AG08396 (cell line): ENCODE results near the gene CELF2.
"Not testable (repeated sequence)": the region's sequence is repeated elsewhere in the genome, so short reads cannot be mapped to it uniquely, and the experiment has no call there.

Source experiments
- DNase-seq: peaks from one replicate; pipeline ENCODE4 v3.0.0; 2012; ENCODE audit warnings: low spot score, mixed read lengths

CELF2 gene

DNA sequence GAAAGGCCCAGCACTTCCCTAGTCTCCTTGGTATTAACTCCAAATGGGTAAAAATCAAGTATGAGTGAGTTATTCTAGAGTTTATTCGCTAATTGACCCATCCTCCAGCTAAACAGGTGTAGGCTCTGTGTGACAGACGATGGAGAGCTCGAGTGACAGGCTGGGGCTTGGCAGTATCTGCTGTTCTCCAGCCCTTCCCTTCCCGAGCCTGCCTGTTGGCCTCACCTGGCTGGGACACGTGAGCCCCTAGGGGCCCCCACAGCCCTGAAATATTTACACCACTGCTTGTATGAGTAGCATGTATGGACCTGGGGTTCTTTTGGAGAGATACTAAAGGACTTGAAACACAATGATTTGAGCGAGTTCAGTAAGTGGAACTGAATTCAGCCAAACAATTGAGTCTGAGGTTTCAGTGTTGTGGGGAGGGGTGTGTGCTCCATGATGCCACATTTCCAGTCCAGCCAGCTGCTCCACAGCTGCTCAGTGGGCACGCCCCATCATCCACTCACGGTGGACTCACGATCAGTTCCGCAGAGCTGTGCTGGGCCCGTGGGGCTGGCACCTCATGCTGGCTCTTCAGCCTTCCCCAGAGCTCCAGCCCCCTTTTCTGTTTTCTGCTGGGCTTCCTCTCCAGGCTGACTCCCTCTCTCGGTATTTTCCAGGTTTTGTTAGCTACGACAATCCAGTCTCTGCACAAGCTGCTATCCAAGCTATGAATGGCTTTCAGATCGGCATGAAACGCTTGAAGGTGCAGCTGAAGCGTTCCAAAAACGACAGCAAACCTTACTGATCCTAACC is 310.8 kb downstream of the CELF2 start:
- no peak for DNase-seq

DNA sequence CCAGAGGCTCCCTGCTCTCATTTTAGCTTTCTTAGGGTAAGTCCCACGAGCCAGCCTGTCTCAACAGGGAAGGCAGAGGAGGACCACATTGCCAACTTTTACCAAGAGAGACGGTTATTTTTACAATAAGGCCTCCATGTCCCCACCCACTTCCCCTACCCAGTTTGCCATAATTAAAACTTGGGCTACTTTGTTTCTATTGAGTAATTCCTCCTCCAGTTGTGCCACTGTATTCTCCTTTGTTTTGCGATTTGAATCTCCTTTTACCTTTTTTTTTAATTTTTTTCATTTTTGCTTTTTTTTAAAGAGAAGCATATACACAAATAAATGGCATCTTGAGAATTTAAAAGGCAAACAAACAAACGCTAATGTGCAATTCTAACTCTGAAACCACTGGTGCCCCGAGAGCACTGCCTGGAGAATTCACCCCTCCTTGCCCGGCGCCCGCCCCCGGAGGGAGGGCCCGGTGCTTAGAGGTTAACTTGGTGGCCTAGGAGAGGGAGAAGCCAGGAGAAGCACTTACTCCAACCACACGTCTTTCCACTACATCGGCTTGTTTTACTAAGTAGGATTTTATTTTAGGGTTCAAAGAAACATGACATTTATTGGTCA is 311.5 kb downstream of the CELF2 start:
- no peak for DNase-seq

DNA sequence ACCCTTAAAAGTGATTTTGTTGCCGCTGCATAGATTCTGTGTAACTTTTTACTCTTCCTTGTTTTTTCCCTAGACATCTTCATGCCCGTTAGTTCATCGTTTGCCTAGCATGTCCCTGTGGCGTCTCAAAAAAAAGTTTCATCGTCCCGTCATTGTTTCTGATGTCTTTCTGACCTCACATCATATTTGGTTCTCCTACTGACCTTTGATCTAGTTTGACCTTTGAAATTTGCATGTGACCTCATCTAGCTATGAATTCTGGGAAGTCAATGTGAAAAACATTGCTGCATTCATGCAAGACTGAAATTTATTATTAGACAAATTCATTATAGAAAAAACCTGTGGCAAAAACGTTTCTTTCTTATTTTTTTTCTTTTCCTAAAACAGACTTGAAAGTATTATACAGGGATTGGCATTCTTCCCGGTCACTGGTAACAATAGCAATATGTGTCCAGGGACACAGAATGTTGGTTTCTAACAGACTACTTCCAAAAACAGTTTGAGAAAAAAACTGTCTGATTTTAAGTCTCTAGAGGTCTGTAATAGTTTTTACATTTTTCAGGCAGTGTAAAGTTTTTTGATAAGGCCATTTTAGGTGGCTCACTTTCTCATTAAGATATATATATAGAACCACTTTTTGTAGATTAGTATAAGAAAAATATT is 312.8 kb downstream of the CELF2 start:
- no peak for DNase-seq

DNA sequence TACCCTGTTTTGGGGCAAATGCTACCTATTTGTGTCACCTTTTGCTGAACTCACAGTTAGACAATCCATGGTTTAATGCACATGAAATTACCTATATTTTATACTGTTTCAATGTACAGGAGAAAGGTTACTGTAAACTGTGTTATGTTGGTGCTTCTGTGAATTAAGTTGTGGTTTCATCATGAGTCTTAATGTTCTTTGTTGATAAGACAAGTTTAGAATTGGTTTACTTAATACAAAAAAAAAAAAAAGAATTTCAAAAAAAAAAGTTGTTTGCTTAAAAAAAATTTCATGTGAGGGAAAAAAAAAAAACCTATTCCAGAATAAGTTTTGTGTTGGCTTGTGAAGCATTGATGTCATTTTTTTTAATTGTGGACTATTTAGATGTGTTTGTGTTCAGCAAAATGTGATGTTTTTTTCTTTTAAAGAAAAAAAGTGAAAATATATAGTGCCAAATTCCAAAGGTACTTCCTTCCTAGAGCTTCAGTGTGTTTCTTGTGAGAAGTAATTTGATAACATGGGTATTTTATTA is 313.4 kb downstream of the CELF2 start:
- no peak for DNase-seq

DNA sequence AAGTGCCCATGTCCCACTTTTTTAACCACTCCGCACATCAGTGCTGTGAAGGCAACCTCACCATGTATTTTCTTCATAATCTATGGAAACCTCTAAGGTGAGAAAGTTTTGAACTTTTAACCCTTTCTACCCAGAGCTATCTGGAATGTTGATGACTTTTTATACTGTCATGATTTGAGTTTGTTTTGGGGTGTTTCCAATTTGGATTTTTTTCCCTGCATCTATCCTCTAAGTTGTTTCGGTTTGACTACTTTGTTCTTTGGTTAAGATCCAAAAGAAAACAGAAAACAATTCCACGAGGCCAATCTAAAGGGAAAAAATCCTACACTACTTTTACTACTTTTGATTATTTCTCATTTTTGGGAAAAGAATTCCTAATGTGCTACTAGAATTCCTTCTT is 314.1 kb downstream of the CELF2 start:
- DNase-seq: no peak

DNA sequence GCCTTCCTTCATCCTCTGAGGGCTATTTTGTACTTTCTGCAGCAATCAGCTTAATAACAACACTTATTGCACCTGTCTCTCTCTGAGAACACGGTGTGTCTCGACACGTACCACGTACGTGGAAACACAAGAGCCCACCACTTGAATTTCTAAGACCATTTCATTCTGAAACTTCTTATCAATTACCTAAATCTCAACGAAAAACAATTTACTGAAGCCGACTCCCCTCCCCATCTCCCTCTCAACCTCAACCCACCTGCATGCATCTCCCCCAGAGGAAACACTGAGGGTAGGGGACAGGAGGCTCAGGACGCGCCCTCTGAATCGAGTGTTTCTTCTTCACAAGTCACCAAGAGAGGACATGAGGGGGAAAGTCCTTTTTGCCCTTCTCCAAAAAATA is 315.2 kb downstream of the CELF2 start:
- no peak for DNase-seq

DNA sequence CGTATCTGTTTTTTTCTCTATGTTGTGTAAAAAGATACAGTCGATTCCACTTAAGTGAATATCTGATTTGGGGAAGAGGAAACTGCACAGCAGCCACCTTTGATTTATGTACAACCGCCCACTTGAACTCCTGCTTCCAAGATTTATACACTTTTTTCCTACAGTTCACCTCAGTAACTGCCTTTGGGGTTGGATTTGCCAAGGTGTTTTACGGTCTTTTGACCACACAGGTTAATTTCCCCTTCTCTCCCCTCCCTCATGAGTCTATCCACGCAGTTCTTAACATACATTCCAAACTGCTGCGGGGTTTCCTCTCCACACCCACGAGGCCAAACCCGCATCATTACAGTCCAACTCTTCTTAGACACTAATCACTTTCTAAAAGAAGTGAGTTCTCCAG is 316.8 kb downstream of the CELF2 start:
- DNase-seq: no peak

DNA sequence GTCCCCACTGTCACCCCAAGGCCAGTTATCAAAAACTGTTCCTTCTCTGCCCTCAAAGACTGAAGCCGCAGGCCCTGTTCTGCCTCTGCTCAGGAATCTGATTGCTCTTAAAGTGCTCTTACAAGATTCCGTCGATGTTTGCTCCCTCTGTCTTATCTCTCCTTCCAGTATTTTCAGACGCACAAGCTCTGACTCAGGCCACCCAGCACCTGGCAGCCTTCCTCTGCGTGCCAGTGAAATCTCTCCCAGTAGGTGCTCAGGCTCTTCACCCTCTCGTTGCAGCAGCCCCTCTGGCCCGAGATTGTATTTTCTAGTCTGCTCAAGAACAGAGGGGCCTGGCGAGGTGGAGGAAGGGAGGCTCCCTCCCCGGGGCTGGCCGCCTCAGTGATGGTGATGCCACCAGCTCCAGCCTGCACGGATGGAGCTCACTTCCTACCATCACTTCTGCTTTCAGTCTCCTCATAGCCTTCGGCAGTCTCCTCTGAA is 317.5 kb downstream of the CELF2 start:
- DNase-seq: no peak

DNA sequence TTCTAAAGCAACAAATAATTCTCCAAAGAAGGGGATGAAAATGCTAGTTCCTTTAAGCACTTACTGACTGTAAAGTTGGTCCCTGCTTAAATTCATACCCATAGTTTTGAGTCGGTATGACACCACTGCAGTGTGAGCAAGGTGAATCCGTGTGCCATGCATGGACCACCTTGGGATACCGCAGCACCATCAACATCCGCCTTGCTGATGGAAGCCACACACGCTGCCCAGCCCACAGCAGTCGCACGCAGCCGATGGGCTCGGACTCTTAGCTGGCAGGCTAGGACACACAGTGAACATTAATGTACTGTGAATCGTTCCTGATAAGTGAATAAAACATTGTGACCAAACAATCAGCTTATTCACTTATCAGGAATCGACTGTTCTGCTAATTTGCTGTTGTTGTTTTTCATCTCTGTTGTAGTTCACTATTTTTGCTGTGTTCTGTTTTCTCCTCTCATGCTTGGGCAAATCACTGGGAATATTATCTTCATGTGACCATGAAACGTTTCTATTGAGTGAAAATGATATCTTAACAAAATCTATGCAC is 318.3 kb downstream of the CELF2 start:
- no peak for DNase-seq

DNA sequence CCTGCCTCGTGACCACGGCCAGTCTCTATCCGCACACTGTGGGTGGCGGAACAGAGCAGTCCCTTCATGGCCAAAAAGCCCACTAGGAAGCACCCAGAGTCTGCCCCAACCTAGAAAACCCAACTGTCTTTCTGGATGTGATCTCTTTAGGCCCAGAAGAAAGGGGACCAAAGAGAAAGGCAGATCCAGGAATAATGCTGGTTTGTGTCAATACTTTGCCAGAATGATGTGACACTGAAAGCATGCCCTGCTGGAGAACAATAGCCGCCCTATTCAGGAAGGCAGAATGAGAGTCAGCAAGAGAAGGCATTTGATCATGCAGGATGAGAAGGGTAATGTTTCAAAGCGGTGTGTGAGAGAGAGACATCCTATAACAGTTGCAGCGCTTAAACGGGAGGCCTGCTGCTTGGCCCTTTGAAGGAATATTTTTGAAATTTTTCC is 319.1 kb downstream of the CELF2 start:
- no peak for DNase-seq

DNA sequence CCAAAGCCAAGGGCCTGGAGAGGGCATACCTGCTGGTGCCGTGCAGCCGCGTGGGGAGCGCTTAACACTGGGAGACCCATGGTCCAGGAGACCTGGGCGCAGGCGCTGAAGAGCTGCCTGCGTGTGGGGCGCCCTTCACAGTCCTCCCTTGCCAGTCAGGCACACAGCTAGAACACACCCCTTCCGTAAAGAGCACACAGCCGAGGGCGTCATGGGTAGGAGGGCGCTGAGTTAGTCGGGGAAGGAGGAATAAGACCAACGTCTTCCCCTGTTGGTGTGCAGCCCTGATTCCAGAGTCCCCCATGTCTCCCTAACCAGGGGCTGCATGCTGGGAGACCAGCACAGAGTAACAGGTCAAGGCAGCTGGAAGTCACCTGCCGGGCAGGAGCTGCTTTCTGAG is 319.8 kb downstream of the CELF2 start:
- DNase-seq: no peak

DNA sequence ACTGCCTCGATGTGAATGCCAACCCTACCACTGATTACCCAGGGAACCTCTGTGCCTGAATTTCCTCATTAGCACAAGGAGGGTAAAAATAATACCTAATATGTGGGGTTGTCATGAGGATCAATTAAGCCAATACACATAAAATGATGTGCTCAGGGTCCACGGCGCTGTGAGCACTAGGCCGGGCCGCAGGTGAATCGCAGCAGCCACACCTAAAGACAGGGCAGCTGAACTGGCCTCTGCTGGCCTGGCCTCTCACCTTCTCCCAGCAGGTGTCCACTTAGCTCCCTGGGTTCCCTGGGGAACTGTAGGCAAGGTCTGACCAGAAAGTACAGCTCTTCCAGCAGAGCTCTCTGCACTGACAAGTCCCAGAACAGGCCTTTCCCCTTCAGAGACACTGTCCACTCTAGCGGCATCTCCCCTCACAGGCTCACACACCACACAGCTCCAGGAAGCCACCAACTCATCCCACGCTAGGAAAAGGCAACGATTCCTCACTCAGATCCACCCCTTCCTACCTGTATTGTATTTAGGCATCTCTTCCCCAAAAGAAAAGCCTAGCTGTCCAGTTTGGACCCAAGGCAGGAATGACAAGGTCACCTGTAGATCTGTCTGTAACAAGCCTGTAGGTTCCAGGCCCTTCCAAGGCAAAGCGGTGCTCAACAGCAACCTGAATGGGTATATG is 320.6 kb downstream of the CELF2 start:
- no peak for DNase-seq

DNA sequence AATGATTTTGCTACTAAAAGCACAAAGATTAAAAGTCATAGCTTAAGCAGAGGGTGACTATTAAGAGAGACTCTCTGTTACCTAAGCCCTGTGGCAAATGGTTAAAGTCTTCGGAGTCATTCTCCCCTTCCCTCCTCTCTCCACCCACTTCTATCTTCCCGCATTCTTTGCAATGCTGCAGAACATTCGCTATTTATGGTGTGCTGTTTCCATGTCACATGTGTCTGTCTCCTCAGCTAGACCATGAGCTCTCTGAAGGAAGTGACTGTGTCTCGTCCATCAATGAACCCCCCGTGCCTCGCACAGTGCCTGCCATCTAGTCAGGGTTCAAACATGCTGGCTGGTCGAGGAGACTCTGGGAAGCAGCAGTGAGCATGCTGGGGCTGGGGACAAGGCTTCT is 321.3 kb downstream of the CELF2 start:
- no peak for DNase-seq

DNA sequence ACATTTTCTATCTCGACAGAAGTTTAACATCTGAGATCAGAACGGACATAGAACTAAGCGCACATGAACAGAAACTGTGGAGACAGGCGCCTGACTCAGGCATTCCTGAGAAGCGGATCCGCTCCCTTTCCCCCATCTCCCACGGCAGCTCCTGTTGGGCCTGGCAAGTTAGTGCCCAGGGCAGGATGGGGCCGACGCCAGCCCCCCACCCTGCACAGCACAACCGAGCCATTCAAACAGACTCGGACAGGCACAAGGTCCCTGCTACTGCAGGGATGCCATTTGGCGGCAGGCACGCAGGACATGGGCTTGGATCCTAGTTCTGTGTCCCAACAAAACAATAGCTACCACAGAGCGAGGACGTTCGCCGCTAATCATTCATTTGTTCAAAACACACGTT is 322.0 kb downstream of the CELF2 start:
- DNase-seq: no peak

DNA sequence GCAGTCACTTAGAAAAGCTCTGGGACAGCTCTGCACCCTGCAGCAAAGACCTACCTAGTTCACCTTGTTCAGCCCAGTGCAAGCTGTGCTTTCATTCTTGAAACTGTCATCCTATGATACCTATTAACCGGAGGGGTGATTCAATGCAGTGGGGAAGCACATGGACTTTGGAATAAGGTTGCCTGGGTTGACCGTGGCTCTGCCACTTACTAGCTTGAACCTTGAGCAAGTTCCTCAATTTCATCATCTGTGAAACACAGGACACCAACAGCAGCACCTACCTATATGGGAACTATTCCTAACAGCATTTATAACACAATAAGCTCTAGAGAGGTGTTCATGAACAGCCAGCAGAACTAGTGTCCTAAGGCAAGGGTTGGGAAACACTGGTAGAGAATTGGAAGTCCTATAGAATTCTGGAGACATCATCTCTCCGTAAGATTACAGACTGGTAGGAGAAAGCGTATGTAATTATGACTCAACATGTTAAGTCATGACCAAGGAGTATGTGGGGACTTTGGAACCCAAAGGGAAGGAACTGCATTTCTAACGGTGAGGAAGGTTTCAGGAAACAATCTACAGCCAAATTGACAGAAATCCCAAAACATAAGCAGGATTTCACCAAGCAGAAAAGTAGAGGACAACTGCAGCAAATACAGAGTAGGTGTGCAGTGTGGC is 323.8 kb downstream of the CELF2 start:
- no peak for DNase-seq

DNA sequence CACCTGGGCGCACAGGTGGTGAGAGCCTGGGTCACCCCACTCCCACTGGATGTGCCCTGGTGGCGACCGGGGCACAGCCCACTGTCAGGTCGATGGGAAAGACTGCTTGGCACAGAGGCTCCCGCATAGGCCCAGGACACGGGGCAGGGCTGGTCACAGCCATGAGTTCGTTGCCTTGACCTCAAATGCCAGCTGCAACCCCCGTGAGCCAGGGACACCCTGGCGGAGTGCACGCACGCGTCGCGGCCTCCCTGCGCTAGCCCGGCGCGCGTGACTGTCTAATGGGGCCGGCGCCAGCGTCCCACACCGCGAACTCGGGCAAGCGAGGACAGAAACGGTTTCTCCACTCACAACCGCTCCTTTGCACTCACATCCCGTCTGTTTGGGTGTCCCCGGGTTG is 326.4 kb downstream of the CELF2 start:
- no peak for DNase-seq

DNA sequence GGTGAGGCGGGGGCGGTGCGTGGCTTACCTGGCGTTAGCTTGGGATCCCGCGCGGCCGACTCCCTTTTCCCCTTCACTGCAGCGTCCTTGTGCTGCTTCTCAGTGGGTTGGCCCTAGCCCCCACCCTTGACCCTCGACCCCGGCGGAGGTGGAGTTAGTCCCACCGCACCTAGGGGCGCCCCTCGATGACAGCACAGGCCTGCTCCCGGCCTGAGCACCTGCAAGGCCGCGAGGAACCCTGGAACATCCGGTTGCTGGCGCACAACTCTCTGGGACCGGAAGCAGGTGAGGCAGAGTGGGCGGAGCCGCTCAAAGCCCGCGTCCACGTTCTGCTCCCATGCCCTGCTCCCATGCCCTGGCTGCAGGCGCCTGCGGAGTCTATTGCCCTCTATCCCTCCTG is 326.9 kb downstream of the CELF2 start:
- no peak for DNase-seq

DNA sequence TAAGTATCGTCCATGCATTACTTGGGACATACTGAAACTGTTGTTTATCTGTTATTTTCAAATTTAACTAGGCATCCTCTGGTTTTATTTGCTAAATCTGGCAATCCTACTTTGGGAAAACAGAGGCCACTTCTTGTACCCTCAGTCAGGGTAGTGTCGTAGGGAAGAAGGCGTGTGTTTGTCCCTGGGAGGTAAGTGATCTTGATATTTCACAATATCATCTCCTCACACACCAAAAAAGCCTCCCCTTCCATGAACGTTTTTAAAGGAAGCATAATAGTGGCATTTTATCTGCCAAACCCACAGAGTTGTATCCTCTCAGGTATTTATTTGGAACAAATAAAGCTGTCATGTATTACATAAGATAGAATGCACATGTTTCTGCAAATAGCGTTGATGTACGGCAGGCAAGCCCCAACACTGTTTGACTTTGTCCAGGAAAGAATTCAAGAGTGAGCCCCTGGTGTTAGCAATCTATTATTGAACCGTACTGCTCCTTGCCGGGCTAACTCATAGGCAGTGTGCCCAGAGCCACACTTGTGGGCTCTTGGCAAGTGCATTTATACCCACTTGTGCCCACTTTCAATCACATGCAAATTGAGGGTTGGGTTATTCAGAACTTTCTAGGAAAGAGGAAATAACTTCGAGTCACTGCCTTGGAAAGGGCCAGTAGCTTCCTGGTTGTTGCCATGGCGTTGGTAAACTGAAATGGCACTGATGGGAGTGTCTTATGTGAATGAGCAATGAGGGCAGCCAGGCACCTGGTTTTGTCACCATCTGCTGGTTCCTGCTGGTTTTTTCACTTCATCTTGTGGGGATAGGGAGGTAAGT is 327.8 kb downstream of the CELF2 start:
- DNase-seq: no peak

DNA sequence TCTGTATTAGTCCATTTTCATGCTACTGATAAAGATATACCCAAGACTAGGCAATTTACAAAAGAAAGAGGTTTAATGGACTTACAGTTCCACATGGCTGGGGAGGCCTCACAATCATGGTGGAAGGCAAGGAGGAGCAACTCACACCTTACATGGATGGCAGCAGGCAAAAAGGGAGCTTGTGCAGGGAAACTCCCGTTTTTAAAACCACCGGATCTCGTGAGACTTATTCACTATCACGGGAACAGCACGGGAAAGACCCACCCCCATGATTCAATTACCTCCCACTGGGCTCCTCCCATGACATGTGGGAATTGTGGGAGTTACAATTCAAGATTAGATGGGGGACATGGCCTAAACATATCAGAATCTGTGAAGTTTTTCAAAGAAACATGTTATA is 329.9 kb downstream of the CELF2 start:
- DNase-seq: not testable (repeated sequence)

DNA sequence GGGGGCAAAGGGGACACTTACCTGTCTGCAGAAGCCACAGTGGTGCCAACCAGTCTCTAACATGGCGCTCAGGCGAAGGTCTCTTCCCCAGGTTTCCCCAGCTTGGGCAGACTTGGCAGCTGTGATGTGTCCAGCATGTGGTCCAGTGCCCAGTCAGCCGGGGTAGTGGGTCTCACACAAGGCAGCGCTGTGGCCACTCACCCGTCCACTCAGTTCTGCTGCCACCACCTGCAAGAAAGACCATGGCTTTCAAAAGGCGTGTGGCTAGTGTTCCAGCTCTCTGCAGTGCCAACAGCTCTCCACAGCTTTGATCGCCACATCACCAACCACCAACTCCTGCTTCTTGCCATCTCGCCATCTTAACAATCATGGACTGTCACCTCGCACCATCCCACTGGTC is 334.1 kb downstream of the CELF2 start:
- DNase-seq: no peak
